ENCODE data around the gene KLF1. TPM values are rescaled to one million over a fixed set of nuclear protein-coding genes. Genes with fewer than 3 reads are reported as not detected.
A peak's percentile ranks its signal among the peaks of the same experiment; 100 is the strongest.

KLF1 gene
- total and polyA plus RNA-seq, 2 of the 13 experiments (the other 11 are each of a cell fraction or from before 2014, with no cell fraction given), result not detected

DNA sequence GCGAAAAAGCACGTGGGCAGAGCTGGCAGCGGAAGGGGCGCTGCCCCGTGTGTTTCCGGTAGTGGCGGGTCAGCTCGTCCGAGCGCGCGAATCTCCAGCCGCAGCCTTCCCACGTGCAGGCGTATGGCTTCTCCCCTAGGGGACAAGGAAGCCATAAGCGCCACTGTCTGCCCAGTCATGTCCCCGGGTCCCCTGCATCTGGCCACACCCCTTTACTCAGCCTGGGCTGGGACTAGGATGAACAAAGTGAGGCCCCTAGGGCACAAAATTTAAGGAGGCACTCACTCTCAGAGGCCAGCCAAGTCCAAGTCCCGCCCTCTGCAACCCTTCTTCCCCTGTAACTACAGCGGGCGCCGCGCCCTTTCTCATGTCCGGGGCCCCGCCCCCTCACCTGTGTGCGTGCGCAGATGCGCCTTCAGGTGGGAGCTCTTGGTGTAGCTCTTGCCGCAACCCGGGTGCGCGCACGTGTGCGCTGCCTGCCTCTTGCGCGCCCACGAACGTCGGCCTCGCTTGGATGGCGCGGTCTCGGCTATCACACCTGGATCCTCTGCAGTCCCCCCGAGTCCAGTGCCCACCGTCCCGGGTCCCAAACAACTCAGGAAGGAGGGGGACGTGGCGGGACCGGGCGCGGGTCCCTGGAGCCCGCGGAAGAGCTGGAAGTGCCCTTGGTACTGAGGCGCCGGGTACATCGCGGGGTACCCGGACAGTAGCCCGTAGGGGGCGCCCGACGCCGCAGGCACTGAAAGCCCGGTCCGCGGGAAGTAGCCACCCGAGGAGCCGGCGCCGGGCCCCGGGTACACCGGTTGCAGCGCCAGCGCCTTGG is 1.9 kb downstream of the KLF1 start (continued):
- TF ChIP-seq, protein P1, sequence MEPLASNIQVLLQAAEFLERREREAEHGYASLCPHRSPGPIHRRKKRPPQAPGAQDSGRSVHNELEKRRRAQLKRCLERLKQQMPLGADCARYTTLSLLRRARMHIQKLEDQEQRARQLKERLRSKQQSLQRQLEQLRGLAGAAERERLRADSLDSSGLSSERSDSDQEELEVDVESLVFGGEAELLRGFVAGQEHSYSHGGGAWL (CRISPR knock-in tag; IDR thresholded peaks at IDR 0.05), result peak; percentile 35; the same call in 1 of the 2 replicates
- TF ChIP-seq ZNF781 (CRISPR knock-in tag; IDR thresholded peaks at IDR 0.05; ENCODE audit: borderline replicate concordance, not compliant biosample characterization), result no peak
- no peak for TF ChIP-seq HDAC6 (IDR thresholded peaks at IDR 0.05; ENCODE audit: low read depth, low read length)
- TF ChIP-seq NFAT5 (CRISPR knock-in tag; IDR thresholded peaks at IDR 0.05), result no peak
- no peak for TF ChIP-seq NFATC3 (CRISPR knock-in tag; IDR thresholded peaks at IDR 0.05)
- no peak for TF ChIP-seq NFRKB (IDR thresholded peaks at IDR 0.05)
- no peak for TF ChIP-seq AKNA (CRISPR knock-in tag; IDR thresholded peaks at IDR 0.05; ENCODE audit: borderline replicate concordance)
- no peak for TF ChIP-seq ZNF703 (CRISPR knock-in tag; IDR thresholded peaks at IDR 0.05; ENCODE audit: borderline replicate concordance)
- TF ChIP-seq, protein P2, sequence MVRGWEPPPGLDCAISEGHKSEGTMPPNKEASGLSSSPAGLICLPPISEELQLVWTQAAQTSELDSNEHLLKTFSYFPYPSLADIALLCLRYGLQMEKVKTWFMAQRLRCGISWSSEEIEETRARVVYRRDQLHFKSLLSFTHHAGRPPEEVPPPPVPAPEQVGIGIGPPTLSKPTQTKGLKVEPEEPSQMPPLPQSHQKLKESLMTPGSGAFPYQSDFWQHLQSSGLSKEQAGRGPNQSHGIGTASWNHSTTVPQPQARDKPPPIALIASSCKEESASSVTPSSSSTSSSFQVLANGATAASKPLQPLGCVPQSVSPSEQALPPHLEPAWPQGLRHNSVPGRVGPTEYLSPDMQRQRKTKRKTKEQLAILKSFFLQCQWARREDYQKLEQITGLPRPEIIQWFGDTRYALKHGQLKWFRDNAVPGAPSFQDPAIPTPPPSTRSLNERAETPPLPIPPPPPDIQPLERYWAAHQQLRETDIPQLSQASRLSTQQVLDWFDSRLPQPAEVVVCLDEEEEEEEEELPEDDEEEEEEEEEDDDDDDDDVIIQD (CRISPR knock-in tag; IDR thresholded peaks at IDR 0.05; ENCODE audit: low read depth), result no peak
- TF ChIP-seq, protein P3, sequence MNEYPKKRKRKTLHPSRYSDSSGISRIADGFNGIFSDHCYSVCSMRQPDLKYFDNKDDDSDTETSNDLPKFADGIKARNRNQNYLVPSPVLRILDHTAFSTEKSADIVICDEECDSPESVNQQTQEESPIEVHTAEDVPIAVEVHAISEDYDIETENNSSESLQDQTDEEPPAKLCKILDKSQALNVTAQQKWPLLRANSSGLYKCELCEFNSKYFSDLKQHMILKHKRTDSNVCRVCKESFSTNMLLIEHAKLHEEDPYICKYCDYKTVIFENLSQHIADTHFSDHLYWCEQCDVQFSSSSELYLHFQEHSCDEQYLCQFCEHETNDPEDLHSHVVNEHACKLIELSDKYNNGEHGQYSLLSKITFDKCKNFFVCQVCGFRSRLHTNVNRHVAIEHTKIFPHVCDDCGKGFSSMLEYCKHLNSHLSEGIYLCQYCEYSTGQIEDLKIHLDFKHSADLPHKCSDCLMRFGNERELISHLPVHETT (CRISPR knock-in tag; conservative IDR thresholded peaks at IDR 0.05), result no peak
- no peak for TF ChIP-seq ZSCAN29 (CRISPR knock-in tag; conservative IDR thresholded peaks at IDR 0.05)
- peak; percentile 46; the same call in 1 of the 2 replicates for TF ChIP-seq SALL1 (CRISPR knock-in tag; IDR thresholded peaks at IDR 0.05)
- TF ChIP-seq CHD4 (IDR thresholded peaks at IDR 0.05; ENCODE audit: borderline replicate concordance, low read length), result no peak
- no peak for TF ChIP-seq SYNCRIP (IDR thresholded peaks at IDR 0.05; ENCODE audit: insufficient read depth, low read depth, low read length)
